GM06990 (cell line): Measurements from ENCODE around the gene BRINP1.

Experiments
- DNase-seq: peaks from one replicate; pipeline ENCODE4 v3.0.0-alpha.2; 2011; ENCODE audit not compliant: insufficient read length; ENCODE audit errors: extremely low read depth
- H3K27me3 ChIP-seq: replicated peaks from 2 replicates; pipeline ENCODE4 v1.6.0; 2011; ENCODE audit warnings: low read length; ENCODE audit not compliant: control insufficient read depth, insufficient read depth
- H3K36me3 ChIP-seq: 2 replicates; pipeline ENCODE4 v1.5.1; 2011; ENCODE audit warnings: low read length; ENCODE audit not compliant: control insufficient read depth, insufficient read depth
- H3K4me3 ChIP-seq: replicated peaks from 2 replicates; pipeline ENCODE4 v1.5.1; 2011; ENCODE audit warnings: low read depth, mild to moderate bottlenecking, control low read depth, low read length
- CTCF ChIP-seq: IDR thresholded peaks from 2 replicates; pipeline ENCODE4 v1.5.1; 2011; ENCODE audit warnings: low read length, control low read depth, mild to moderate bottlenecking, inconsistent platforms; ENCODE audit not compliant: insufficient read depth, poor library complexity, severe bottlenecking

Gene BRINP1

GRCh38 chr9:119213471-119213870 is 155.8 kb downstream of the BRINP1 start:
- TF ChIP-seq CTCF, result no peak
- DNase-seq, result no peak
- Histone ChIP-seq H3K36me3 (no peaks in the 10 kb centered on the region), H3K27me3 (no peaks in the 10 kb centered on the region), H3K4me3 (no peak overlapping the region)

- H3K36me3 ChIP-seq, result no peaks in the 10 kb centered on the region
- H3K4me3 ChIP-seq, result no peak overlapping the region
- H3K27me3 ChIP-seq, result no peaks in the 10 kb centered on the region
- no peak for TF ChIP-seq CTCF
- DNase-seq, result no peak
Observed at GRCh38 chr9:119197893-119198607, 171.2 kb downstream of the BRINP1 start.

- no peak for DNase-seq
- Histone ChIP-seq H3K27me3 (no peaks in the 10 kb centered on the region), H3K4me3 (no peak overlapping the region), H3K36me3 (no peaks in the 10 kb centered on the region)
- TF ChIP-seq CTCF, result no peak
Observed at GRCh38 chr9:119195521-119195920, 173.7 kb downstream of the BRINP1 start.

- no peak overlapping the region for H3K4me3 ChIP-seq
- no peak for DNase-seq
- H3K27me3 ChIP-seq, result no peaks in the 10 kb centered on the region
- no peak for TF ChIP-seq CTCF
- H3K36me3 ChIP-seq, result no peaks in the 10 kb centered on the region
Observed at GRCh38 chr9:119185298-119185697, 183.9 kb downstream of the BRINP1 start.

- no peak overlapping the region for H3K4me3 ChIP-seq
Observed at GRCh38 chr9:119184265-119184936, 184.8 kb downstream of the BRINP1 start.

More at GRCh38 chr9:119184265-119184936, 184.8 kb downstream of the BRINP1 start:
- Histone ChIP-seq H3K27me3 (no peaks in the 10 kb centered on the region), H3K36me3 (no peaks in the 10 kb centered on the region)
- no peak for DNase-seq
- no peak for TF ChIP-seq CTCF
